GM23248 (cell line): ENCODE results near the gene PRSS36.

Experiments used
- EZH2 ChIP-seq: fragments of 200-600 bp; sonication (generic); IDR thresholded peaks from 2 replicates; pipeline ENCODE4 v1.6.1; 2018; ENCODE audit warnings: antibody characterized with exemption, mild to moderate bottlenecking; ENCODE audit not compliant: insufficient read depth, poor library complexity, severe bottlenecking
- EZH2phosphoT487 ChIP-seq: fragments of 200-600 bp; sonication (generic); IDR thresholded peaks from 2 replicates; pipeline ENCODE4 v1.6.1; 2018; ENCODE audit warnings: antibody characterized with exemption, moderate library complexity, mild to moderate bottlenecking, low read depth; ENCODE audit not compliant: insufficient read depth

DNA sequence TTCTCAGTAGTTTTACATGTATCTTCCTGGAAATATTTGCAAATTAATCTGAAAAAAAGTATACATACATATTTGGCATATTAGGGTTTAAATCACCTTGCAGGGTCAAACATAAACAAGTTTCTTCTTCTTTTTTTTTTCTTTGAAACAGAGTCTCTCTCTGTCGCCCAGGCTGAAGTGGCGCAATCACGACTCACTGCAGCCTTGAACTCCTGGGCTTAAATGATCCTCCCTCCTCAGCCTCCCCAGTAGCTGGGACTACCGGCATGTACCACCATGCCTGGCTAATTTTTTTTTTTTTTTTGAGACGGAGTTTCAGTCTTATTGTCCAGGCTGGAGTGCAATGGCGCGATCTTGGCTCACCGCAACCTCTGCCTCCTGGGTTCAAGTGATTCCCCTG lies 17.4 kb upstream of the PRSS36 start:
- TF ChIP-seq EZH2 (no peak), EZH2phosphoT487 (no peak)
